Smooth muscle cell (in vitro differentiated cells): ENCODE results near the gene TOMM6. TPM values are rescaled to one million over a fixed set of nuclear protein-coding genes. Genes with fewer than 3 reads are reported as not detected.

Experiments
- DNase-seq: peaks from one replicate; lab custom pipeline; 2025; ENCODE audit not compliant: unreplicated experiment; lab: John Stamatoyannopoulos, UW
- H2AFZ ChIP-seq: fragments of 200-600 bp; sonication (generic); 2 replicates; pipeline ENCODE4 v1.6.0; 2016; ENCODE audit warnings: antibody characterized with exemption, low read depth, mild to moderate bottlenecking
- H3F3A ChIP-seq: fragments of 200-600 bp; sonication (generic); 2 replicates; pipeline ENCODE4 v1.6.0; 2017; ENCODE audit warnings: antibody characterized with exemption, low read depth
- H3K27ac ChIP-seq: fragments of 200-600 bp; sonication (generic); 2 replicates; pipeline ENCODE4 v1.5.1; 2016; ENCODE audit warnings: low read depth, mild to moderate bottlenecking
- H3K27me3 ChIP-seq: fragments of 200-600 bp; sonication (generic); 2 replicates; pipeline ENCODE4 v1.6.1; 2016; ENCODE audit warnings: low read depth, mild to moderate bottlenecking
- H3K36me3 ChIP-seq: fragments of 200-600 bp; sonication (generic); 2 replicates; pipeline ENCODE4 v1.5.1; 2016; ENCODE audit warnings: low read depth
- H3K4me1 ChIP-seq: fragments of 200-600 bp; sonication (generic); 2 replicates; pipeline ENCODE4 v1.5.1; 2016; ENCODE audit warnings: low read depth
- H3K4me2 ChIP-seq: fragments of 200-600 bp; sonication (generic); 2 replicates; pipeline ENCODE4 v1.6.0; 2016; ENCODE audit warnings: mild to moderate bottlenecking
- H3K4me3 ChIP-seq: fragments of 200-600 bp; sonication (generic); 2 replicates; pipeline ENCODE4 v1.5.1; 2016; ENCODE audit warnings: mild to moderate bottlenecking
- H3K79me2 ChIP-seq: fragments of 200-600 bp; sonication (generic); 2 replicates; pipeline ENCODE4 v1.6.0; 2016; ENCODE audit warnings: low read depth, mild to moderate bottlenecking
- H3K9ac ChIP-seq: fragments of 200-600 bp; sonication (generic); 2 replicates; pipeline ENCODE4 v1.6.0; 2016; ENCODE audit warnings: low read depth
- H3K9me3 ChIP-seq: fragments of 200-600 bp; sonication (generic); replicated peaks from 2 replicates; pipeline ENCODE4 v1.5.1; 2016; ENCODE audit warnings: low read depth
- H4K20me1 ChIP-seq: fragments of 200-600 bp; sonication (generic); 2 replicates; pipeline ENCODE4 v1.6.0; 2016; ENCODE audit warnings: low read depth
- WGBS: methylation state at CpG from one replicate; pipeline ENCODE4 v1.1.7; 2016; ENCODE audit warnings: low lambda C conversion rate; 5-methylcytosine and 5-hydroxymethylcytosine counted together
- polyA plus RNA-seq: library from polyadenylated mRNA; unstranded; fragments of >200 nt; fragmentation: Nextera tagmentation; extraction: Ambion mirVana; gene quantifications from 2 replicates; pipeline ENCODE4 v1.2.1, GENCODE V29; 2016
- small RNA-seq: library from RNA; depleted of rRNA; stranded (forward); fragments of <200 nt; gene quantifications from one replicate; pipeline ENCODE3, GENCODE V24; 2014
- total RNA-seq: library from RNA; depleted of rRNA; stranded (reverse); fragments of >200 nt; gene quantifications from 2 replicates; pipeline ENCODE4 v1.2.3, GENCODE V29; 2014
- TF ChIP-seq, protein P1 (sequence below): fragments of 200-600 bp; sonication (generic); IDR thresholded peaks from 2 replicates; pipeline ENCODE4 v1.5.1; 2017; ENCODE audit warnings: borderline replicate concordance, mild to moderate bottlenecking, antibody characterized with exemption; ENCODE audit not compliant: insufficient read depth, poor library complexity, severe bottlenecking

The TOMM6 gene
- total and polyA plus RNA-seq, 2 experiments from 2014 or later: 235 to 253 TPM

DNA sequence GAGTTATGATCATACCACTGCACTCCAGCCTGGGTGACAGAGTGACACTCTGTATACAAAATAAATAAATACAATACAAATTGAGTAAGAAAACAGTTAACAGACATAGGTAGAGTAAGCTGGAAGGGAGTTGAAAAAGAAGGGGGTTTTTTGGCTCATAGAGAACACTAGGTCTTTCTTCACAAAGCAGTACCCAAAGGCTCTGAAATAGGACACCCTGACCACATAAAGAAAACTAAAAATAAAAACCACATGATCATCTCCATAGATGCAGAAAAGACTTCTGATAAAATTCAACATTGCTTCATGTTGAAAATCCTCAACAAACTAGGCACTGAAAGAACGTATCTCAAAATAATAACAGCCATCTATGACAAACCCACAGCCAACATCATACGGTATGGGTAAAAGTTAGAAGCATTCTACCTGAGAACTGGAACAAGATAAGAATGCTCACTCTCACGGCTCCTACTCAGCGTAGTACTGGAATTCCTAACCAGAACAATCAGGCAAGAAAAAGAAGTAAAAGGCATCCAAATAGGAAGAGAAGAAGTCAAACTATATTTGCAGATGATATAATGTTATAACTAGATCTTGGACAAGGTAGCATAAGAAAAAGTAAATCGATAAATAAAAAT lies 48.6 kb downstream of the TOMM6 start:
- Histone ChIP-seq H3K36me3 (no peaks in the 10 kb centered on the region), H3K27me3 (no peaks in the 10 kb centered on the region), H2AFZ (no peak overlapping the region), H4K20me1 (no peaks in the 10 kb centered on the region), H3K9me3 (no peaks in the 10 kb centered on the region), H3K4me2 (no peak overlapping the region), H3K4me1 (no peaks in the 10 kb centered on the region), H3K27ac (no peak overlapping the region), H3F3A (no peaks in the 10 kb centered on the region), H3K9ac (no peak overlapping the region), H3K4me3 (no peak overlapping the region), H3K79me2 (no peaks in the 10 kb centered on the region)
- TF ChIP-seq, protein P1, sequence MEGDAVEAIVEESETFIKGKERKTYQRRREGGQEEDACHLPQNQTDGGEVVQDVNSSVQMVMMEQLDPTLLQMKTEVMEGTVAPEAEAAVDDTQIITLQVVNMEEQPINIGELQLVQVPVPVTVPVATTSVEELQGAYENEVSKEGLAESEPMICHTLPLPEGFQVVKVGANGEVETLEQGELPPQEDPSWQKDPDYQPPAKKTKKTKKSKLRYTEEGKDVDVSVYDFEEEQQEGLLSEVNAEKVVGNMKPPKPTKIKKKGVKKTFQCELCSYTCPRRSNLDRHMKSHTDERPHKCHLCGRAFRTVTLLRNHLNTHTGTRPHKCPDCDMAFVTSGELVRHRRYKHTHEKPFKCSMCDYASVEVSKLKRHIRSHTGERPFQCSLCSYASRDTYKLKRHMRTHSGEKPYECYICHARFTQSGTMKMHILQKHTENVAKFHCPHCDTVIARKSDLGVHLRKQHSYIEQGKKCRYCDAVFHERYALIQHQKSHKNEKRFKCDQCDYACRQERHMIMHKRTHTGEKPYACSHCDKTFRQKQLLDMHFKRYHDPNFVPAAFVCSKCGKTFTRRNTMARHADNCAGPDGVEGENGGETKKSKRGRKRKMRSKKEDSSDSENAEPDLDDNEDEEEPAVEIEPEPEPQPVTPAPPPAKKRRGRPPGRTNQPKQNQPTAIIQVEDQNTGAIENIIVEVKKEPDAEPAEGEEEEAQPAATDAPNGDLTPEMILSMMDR: no peak
- WGBS: 95% methylated on average over 5 of the region's 5 CpGs
- no peak for DNase-seq

DNA sequence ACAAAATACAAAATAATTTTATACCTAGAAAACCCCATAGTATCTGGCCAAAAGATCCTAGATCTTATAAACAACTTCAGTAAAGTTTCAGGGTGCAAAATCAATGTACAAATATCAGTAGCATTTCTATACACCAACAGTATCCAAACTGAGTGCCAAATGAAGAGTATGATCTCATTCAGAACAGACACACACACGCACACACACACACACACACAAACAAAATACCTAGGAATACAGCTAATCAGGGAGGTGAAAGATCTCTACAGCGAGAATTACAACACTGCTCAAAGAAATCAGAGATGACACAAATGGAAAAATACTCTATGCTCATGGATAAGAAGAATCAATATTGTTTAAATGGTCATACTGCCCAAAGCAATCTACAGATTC lies 49.2 kb downstream of the TOMM6 start:
- Histone ChIP-seq H3K79me2 (no peaks in the 10 kb centered on the region), H3K4me2 (no peak overlapping the region), H3K36me3 (no peaks in the 10 kb centered on the region), H3K4me3 (no peak overlapping the region), H3K27ac (no peak overlapping the region), H3K9ac (no peak overlapping the region), H3K4me1 (no peaks in the 10 kb centered on the region), H4K20me1 (no peaks in the 10 kb centered on the region), H2AFZ (no peak overlapping the region), H3K27me3 (no peaks in the 10 kb centered on the region), H3K9me3 (no peaks in the 10 kb centered on the region), H3F3A (no peaks in the 10 kb centered on the region)
- no peak for DNase-seq
- 89% methylated on average over 2 of the region's 2 CpGs for WGBS
- TF ChIP-seq, protein P1: no peak

Small RNA genes lying within 50 kb of the gene (small RNA-seq; reads per million reads assigned to genes)
- gene AL365205.2 (not detected), gene AL365205.3 (not detected), gene RF00393 (not detected)

Other genes starting within 250 kb of the TOMM6 start
- gene FOXP4, start 241.3 kb upstream of the TOMM6 start, total RNA-seq: 3.5 and 5.3 TPM in 2 replicates
- gene FOXP4, start 241.3 kb upstream of the TOMM6 start, polyA plus RNA-seq: 31.9 and 35.9 TPM in 2 replicates
- gene MDFI, start 149.2 kb upstream of the TOMM6 start, total RNA-seq: 168 and 172 TPM in 2 replicates
- gene MDFI, start 149.2 kb upstream of the TOMM6 start, polyA plus RNA-seq: 92.9 and 102 TPM in 2 replicates
- 3.3 and 15.7 TPM in 2 replicates for gene TFEB, start 52.1 kb upstream of the TOMM6 start, total RNA-seq
- gene TFEB, start 52.1 kb upstream of the TOMM6 start, polyA plus RNA-seq: 15.3 and 18.2 TPM in 2 replicates
- not detected in 2 replicates for gene PGC, start 40.3 kb upstream of the TOMM6 start, total RNA-seq
- gene PGC, start 40.3 kb upstream of the TOMM6 start, polyA plus RNA-seq: not detected in 2 replicates
- gene FRS3, start 7.8 kb upstream of the TOMM6 start, total RNA-seq: 3.1 and 5.6 TPM in 2 replicates
- gene FRS3, start 7.8 kb upstream of the TOMM6 start, polyA plus RNA-seq: 4.8 and 6.4 TPM in 2 replicates
- 2.0 TPM in 1 of 2 replicates, not detected in the other for gene PRICKLE4, start 6.9 kb upstream of the TOMM6 start, total RNA-seq
- gene PRICKLE4, start 6.9 kb upstream of the TOMM6 start, polyA plus RNA-seq: 1.1 TPM in 1 of 2 replicates, not detected in the other
- gene USP49, start 107.7 kb downstream of the TOMM6 start, total RNA-seq: 2.3 and 5.2 TPM in 2 replicates
- gene USP49, start 107.7 kb downstream of the TOMM6 start, polyA plus RNA-seq: 1.9 and 3.0 TPM in 2 replicates
- 13.2 and 13.4 TPM in 2 replicates for gene MED20, start 133.4 kb downstream of the TOMM6 start, total RNA-seq
- 14.0 and 14.9 TPM in 2 replicates for gene MED20, start 133.4 kb downstream of the TOMM6 start, polyA plus RNA-seq
- gene BYSL, start 133.8 kb downstream of the TOMM6 start, total RNA-seq: 10.8 and 11.4 TPM in 2 replicates
- 23.8 and 26.2 TPM in 2 replicates for gene BYSL, start 133.8 kb downstream of the TOMM6 start, polyA plus RNA-seq
- 31.5 and 48.0 TPM in 2 replicates for gene CCND3, start 154.1 kb downstream of the TOMM6 start, total RNA-seq
- 84.2 and 107 TPM in 2 replicates for gene CCND3, start 154.1 kb downstream of the TOMM6 start, polyA plus RNA-seq